Left renal cortex interstitium (tissue), 4 donors: ENCODE results near the gene ZNF280C. TPM values are rescaled to one million over a fixed set of nuclear protein-coding genes. Genes with fewer than 3 reads are reported as not detected.

Experiments used
- polyA plus RNA-seq, 4 donors: library from polyadenylated mRNA; unstranded; fragments of 120-200 nt; gene quantifications; one replicate each; pipeline ENCODE4 v1.2.1, GENCODE V29; 2013; ENCODE audit not compliant: insufficient read length in 4 of 4

The ZNF280C gene
- polyA plus RNA-seq, 4 donors, result 5.3 to 9.0 (median 6.2) TPM

Other genes with a start within 250 kb of the ZNF280C start
- gene ELF4, start 158.4 kb downstream of the ZNF280C start, polyA plus RNA-seq, result 10 to 100 TPM; 10.6 to 12.1 (median 11.4) TPM
- gene AIFM1, start 103.1 kb downstream of the ZNF280C start, polyA plus RNA-seq, result 10 to 100 TPM; 72.5 to 94.5 (median 80.4) TPM
- under 1 TPM; 0.51 to 0.96 (median 0.76) TPM for gene RAB33A, start 96.9 kb downstream of the ZNF280C start, polyA plus RNA-seq
- gene SLC25A14, start 71.0 kb upstream of the ZNF280C start, polyA plus RNA-seq, result 10 to 100 TPM; 17.1 to 36.1 (median 23.9) TPM
- not detected for gene GPR119, start 116.8 kb upstream of the ZNF280C start, polyA plus RNA-seq
- 10 to 100 TPM; 32.6 to 38.3 (median 34.6) TPM for gene RBMX2, start 133.1 kb upstream of the ZNF280C start, polyA plus RNA-seq